AG04449 (cell line): Measurements from ENCODE around the gene CRLF2.
"Not testable (repeated sequence)": the region's sequence is repeated elsewhere in the genome, so short reads cannot be mapped to it uniquely, and the experiment has no call there.

Source experiments
- CTCF ChIA-PET: fragments of 350-600 bp; formaldehyde crosslinking; extraction: SDS; loops from one replicate; lab custom pipeline; 2021; ENCODE audit warnings: antibody characterized with exemption; lab: Yijun Ruan, JAX
- POLR2A ChIA-PET: fragments of 400-600, 350-600 bp; formaldehyde crosslinking; extraction: SDS; loops from one replicate; lab custom pipeline; 2020; ENCODE audit warnings: antibody characterized with exemption, inconsistent platforms; lab: Yijun Ruan, JAX
- DNase-seq: peaks from one replicate; pipeline ENCODE4 v3.0.0-alpha.2; 2010; ENCODE audit warnings: low read depth, low spot score
- H3K4me3 ChIP-seq: 2 replicates; pipeline ENCODE4 v1.5.1; 2011; ENCODE audit warnings: low read depth, mild to moderate bottlenecking, control low read depth, low read length
- CTCF ChIP-seq: IDR thresholded peaks from one replicate; pipeline ENCODE4 v1.5.1; 2011; ENCODE audit warnings: mild to moderate bottlenecking, moderate library complexity, low read length, control low read depth, inconsistent platforms; ENCODE audit not compliant: insufficient read depth; ENCODE audit errors: missing control alignments

The CRLF2 gene

GRCh38 chrX:1212532-1212931, at the start of gene CRLF2:
Gene CRLF2 (minus strand): TSS chrX:1212649. CDS start chrX:1212634, 15 bp downstream.
- ChIA-PET CTCF (no interaction called here), POLR2A (no interaction called here)
- DNase-seq, result no peak
- no peak within 1 kb of the TSS for H3K4me3 ChIP-seq
- TF ChIP-seq CTCF, result no peak

GRCh38 chrX:1261771-1262170, 49.3 kb upstream of the CRLF2 start:
- CTCF ChIA-PET, DNase-seq, POLR2A ChIA-PET, H3K4me3 ChIP-seq: not testable (repeated sequence)

GRCh38 chrX:1261285-1261684, 48.8 kb upstream of the CRLF2 start:
- no peak for TF ChIP-seq CTCF
- no peak overlapping the region for H3K4me3 ChIP-seq
- DNase-seq, result no peak
- ChIA-PET POLR2A (no interaction called here), CTCF (no interaction called here)

GRCh38 chrX:1252861-1253260, 40.4 kb upstream of the CRLF2 start:
- CTCF ChIA-PET, result no interaction called here
- no peak for TF ChIP-seq CTCF

GRCh38 chrX:1249101-1249887, 36.8 kb upstream of the CRLF2 start:
- ChIA-PET CTCF (no interaction called here), POLR2A (no interaction called here)
- TF ChIP-seq CTCF, result no peak
- DNase-seq, result no peak
- no peak overlapping the region for H3K4me3 ChIP-seq

More at GRCh38 chrX:1252861-1253260, 40.4 kb upstream of the CRLF2 start:
- DNase-seq, result no peak
- POLR2A ChIA-PET, result no interaction called here
- no peak overlapping the region for H3K4me3 ChIP-seq

GRCh38 chrX:1248331-1249061, 36.0 kb upstream of the CRLF2 start:
- CTCF ChIA-PET, result no interaction called here
- no peak overlapping the region for H3K4me3 ChIP-seq
- POLR2A ChIA-PET, result no interaction called here
- no peak for TF ChIP-seq CTCF
- DNase-seq, result no peak
